CD4-positive, CD25-positive, alpha-beta regulatory T cell (primary cell): ENCODE results near the gene LRP2. TPM values are rescaled to one million over a fixed set of nuclear protein-coding genes. Genes with fewer than 3 reads are reported as not detected.

Experiments used
- ATAC-seq, 2 donors: fragments of 150-1000 bp; cut with Tn5 transposase; one replicate each; pipeline ENCODE4 v1.10.0; 2021; ENCODE audit warnings: low read depth in 2 of 2, moderate number of reproducible peaks in 2 of 2, moderate library complexity in 1 of 2
- DNase-seq, 3 donors: peaks; one replicate each; pipeline versions ENCODE4 v3.0.0 to v3.0.0-alpha.2; 2012 to 2022; ENCODE audit warnings: mixed read lengths in 1 of 3
- H3K27ac ChIP-seq: one replicate; pipeline ENCODE4 v1.7.0; 2013; ENCODE audit warnings: mild to moderate bottlenecking, low read length; ENCODE audit not compliant: insufficient read depth, poor library complexity, severe bottlenecking
- H3K27me3 ChIP-seq: one replicate; pipeline ENCODE4 v1.7.0; 2013; ENCODE audit warnings: low read length; ENCODE audit not compliant: control insufficient read depth, insufficient read depth
- H3K36me3 ChIP-seq: one replicate; pipeline ENCODE4 v1.7.0; 2013; ENCODE audit warnings: mild to moderate bottlenecking, low read length, moderate library complexity; ENCODE audit not compliant: control insufficient read depth, insufficient read depth
- H3K4me1 ChIP-seq: 2 replicates; pipeline ENCODE4 v1.7.0; 2013; ENCODE audit warnings: mild to moderate bottlenecking, low read length; ENCODE audit not compliant: insufficient read depth, control insufficient read depth, poor library complexity, severe bottlenecking
- H3K4me3 ChIP-seq: one replicate; pipeline ENCODE4 v1.7.0; 2013; ENCODE audit warnings: low read depth, mild to moderate bottlenecking, low read length, moderate library complexity
- H3K9me3 ChIP-seq, 2 experiments: 1 replicate in 1 of 2; 2 replicates in 1 of 2; pipeline ENCODE4 v1.7.0; 2013; ENCODE audit warnings: low read length in 2 of 2, mild to moderate bottlenecking in 1 of 2, moderate library complexity in 1 of 2; ENCODE audit not compliant: control insufficient read depth in 2 of 2
- H3K27ac Mint-ChIP-seq, 3 donors: one replicate each; pipeline ENCODE4 v1.8.0; 2020 to 2022; ENCODE audit warnings: mild to moderate bottlenecking in 3 of 3, mixed read lengths in 3 of 3, moderate library complexity in 2 of 3
- H3K27me3 Mint-ChIP-seq: one replicate; pipeline ENCODE4 v1.8.0; 2022; ENCODE audit warnings: mild to moderate bottlenecking, mixed read lengths
- H3K36me3 Mint-ChIP-seq: one replicate; pipeline ENCODE4 v1.8.0; 2020; ENCODE audit warnings: mixed read lengths
- H3K4me1 Mint-ChIP-seq, 4 donors: one replicate each; pipeline ENCODE4 v1.8.0; 2020 to 2022; ENCODE audit warnings: mixed read lengths in 4 of 4, mild to moderate bottlenecking in 1 of 4
- H3K4me3 Mint-ChIP-seq, 4 donors: one replicate each; pipeline ENCODE4 v1.8.0; 2020 to 2022; ENCODE audit warnings: mild to moderate bottlenecking in 4 of 4, mixed read lengths in 4 of 4, moderate library complexity in 3 of 4
- H3K9me3 Mint-ChIP-seq, 7 donors: one replicate each; pipeline ENCODE4 v1.8.0; 2020 to 2022; ENCODE audit warnings: mixed read lengths in 7 of 7, mild to moderate bottlenecking in 3 of 7, moderate library complexity in 2 of 7
- polyA plus RNA-seq, 4 donors: library from polyadenylated mRNA; unstranded; fragments of 300-500 nt; fragmentation: Illumina TruSeq; gene quantifications; one replicate each; pipeline ENCODE4 v1.2.3, GENCODE V29; 2021
- total RNA-seq: library from RNA; stranded (reverse); gene quantifications from one replicate; pipeline ENCODE4 v1.2.3, GENCODE V29; 2022

The LRP2 gene
- total and polyA plus RNA-seq, 5 donors from 2014 or later, result not detected

GRCh38 chr2:169348321-169349024 is 13.9 kb downstream of the LRP2 start:
- H3K9me3 ChIP-seq, result no peaks in the 10 kb centered on the region
- no peaks in the 10 kb centered on the region for H3K27me3 ChIP-seq
- Mint-ChIP-seq H3K4me3 (no peak overlapping the region), H3K27ac (no peak overlapping the region), H3K27me3 (no peaks in the 10 kb centered on the region), H3K36me3 (no peaks in the 10 kb centered on the region), H3K4me1 (no peaks in the 10 kb centered on the region), H3K9me3 (peaks cover 0 to 3% (median 0%) of the 10 kb centered on the region in 7 donors)
- H3K4me3 ChIP-seq, result no peak overlapping the region
- H3K36me3 ChIP-seq, result no peaks in the 10 kb centered on the region
- DNase-seq, result no peak
- no peak for ATAC-seq
- no peaks in the 10 kb centered on the region for H3K4me1 ChIP-seq
- H3K27ac ChIP-seq, result no peak overlapping the region

- Mint-ChIP-seq H3K27ac (no peak overlapping the region), H3K36me3 (no peaks in the 10 kb centered on the region), H3K9me3 (peaks cover 0 to 4% (median 0%) of the 10 kb centered on the region in 7 donors), H3K4me1 (no peaks in the 10 kb centered on the region), H3K4me3 (no peak overlapping the region), H3K27me3 (no peaks in the 10 kb centered on the region)
- Histone ChIP-seq H3K36me3 (no peaks in the 10 kb centered on the region), H3K9me3 (no peaks in the 10 kb centered on the region), H3K4me1 (no peaks in the 10 kb centered on the region), H3K4me3 (no peak overlapping the region), H3K27me3 (peaks cover 2% of the 10 kb centered on the region), H3K27ac (no peak overlapping the region)
- no peak for DNase-seq
- no peak for ATAC-seq
Observed at GRCh38 chr2:169345486-169346437, 16.6 kb downstream of the LRP2 start.

GRCh38 chr2:169344736-169345485 is 17.4 kb downstream of the LRP2 start:
- Histone ChIP-seq H3K27me3 (peaks cover 2% of the 10 kb centered on the region), H3K4me3 (no peak overlapping the region), H3K4me1 (no peaks in the 10 kb centered on the region), H3K9me3 (no peaks in the 10 kb centered on the region), H3K36me3 (no peaks in the 10 kb centered on the region), H3K27ac (no peak overlapping the region)
- Mint-ChIP-seq H3K27me3 (peaks cover 5% of the 10 kb centered on the region), H3K27ac (no peak overlapping the region), H3K36me3 (no peaks in the 10 kb centered on the region), H3K9me3 (peaks cover 0 to 4% (median 0%) of the 10 kb centered on the region in 7 donors), H3K4me3 (no peak overlapping the region), H3K4me1 (no peaks in the 10 kb centered on the region)
- no peak for ATAC-seq
- DNase-seq, result no peak

GRCh38 chr2:169343202-169343601 is 19.1 kb downstream of the LRP2 start:
- no peaks in the 10 kb centered on the region for H3K36me3 Mint-ChIP-seq
- Histone ChIP-seq H3K36me3 (no peaks in the 10 kb centered on the region), H3K4me1 (no peaks in the 10 kb centered on the region), H3K4me3 (no peak overlapping the region), H3K9me3 (no peaks in the 10 kb centered on the region), H3K27me3 (peaks cover 6% of the 10 kb centered on the region), H3K27ac (no peak overlapping the region)
- H3K27me3 Mint-ChIP-seq, result peaks cover 9% of the 10 kb centered on the region
- H3K4me3 Mint-ChIP-seq, result no peak overlapping the region
- H3K4me1 Mint-ChIP-seq, result no peaks in the 10 kb centered on the region
- H3K9me3 Mint-ChIP-seq, result peaks cover 0 to 4% (median 0%) of the 10 kb centered on the region in 7 donors
- no peak overlapping the region for H3K27ac Mint-ChIP-seq
- DNase-seq (no peak), ATAC-seq (no peak)

GRCh38 chr2:169339657-169340056 is 22.7 kb downstream of the LRP2 start:
- Mint-ChIP-seq H3K36me3 (no peaks in the 10 kb centered on the region), H3K27ac (no peak overlapping the region), H3K9me3 (peaks cover 0 to 2% (median 0%) of the 10 kb centered on the region in 7 donors), H3K4me3 (no peak overlapping the region), H3K4me1 (no peaks in the 10 kb centered on the region), H3K27me3 (peaks cover 18% of the 10 kb centered on the region)
- H3K36me3 ChIP-seq, result no peaks in the 10 kb centered on the region
- H3K9me3 ChIP-seq, result no peaks in the 10 kb centered on the region
- ATAC-seq (no peak), DNase-seq (no peak)
- peaks cover 6% of the 10 kb centered on the region for H3K27me3 ChIP-seq
- H3K27ac ChIP-seq, result no peak overlapping the region
- H3K4me3 ChIP-seq, result no peak overlapping the region
- H3K4me1 ChIP-seq, result no peaks in the 10 kb centered on the region

GRCh38 chr2:169336695-169337094 is 25.6 kb downstream of the LRP2 start:
- Histone ChIP-seq H3K4me3 (no peak overlapping the region), H3K4me1 (no peaks in the 10 kb centered on the region), H3K27ac (no peak overlapping the region), H3K9me3 (no peaks in the 10 kb centered on the region), H3K27me3 (peaks cover 6% of the 10 kb centered on the region), H3K36me3 (no peaks in the 10 kb centered on the region)
- Mint-ChIP-seq H3K27me3 (peaks cover 23% of the 10 kb centered on the region), H3K9me3 (no peaks in the 10 kb centered on the region), H3K4me1 (no peaks in the 10 kb centered on the region), H3K36me3 (no peaks in the 10 kb centered on the region), H3K27ac (no peak overlapping the region), H3K4me3 (no peak overlapping the region)
- no peak for ATAC-seq
- no peak for DNase-seq

- Mint-ChIP-seq H3K4me1 (no peaks in the 10 kb centered on the region), H3K4me3 (no peak overlapping the region), H3K27ac (no peak overlapping the region), H3K27me3 (peaks cover 8% of the 10 kb centered on the region), H3K36me3 (no peaks in the 10 kb centered on the region), H3K9me3 (peaks cover 0 to 2% (median 0%) of the 10 kb centered on the region in 7 donors)
- DNase-seq, result no peak
- no peak for ATAC-seq
- no peaks in the 10 kb centered on the region for H3K9me3 ChIP-seq
- no peaks in the 10 kb centered on the region for H3K36me3 ChIP-seq
- H3K4me3 ChIP-seq, result no peak overlapping the region
- no peaks in the 10 kb centered on the region for H3K27me3 ChIP-seq
- H3K27ac ChIP-seq, result no peak overlapping the region
- no peaks in the 10 kb centered on the region for H3K4me1 ChIP-seq
Observed at GRCh38 chr2:169330555-169331198, 31.7 kb downstream of the LRP2 start.
